ENCODE data around the gene TEX29.

The TEX29 gene

GRCh38 chr13:111322001-111322915, 1.8 kb downstream of the TEX29 start:
- H3K27ac ChIP-seq, result no peak overlapping the region
- TF ChIP-seq ZFX (IDR thresholded peaks at IDR 0.05; ENCODE audit: borderline replicate concordance) (no peak), CTCF (IDR thresholded peaks at IDR 0.05) (no peak)

GRCh38 chr13:111322916-111323331, 2.5 kb downstream of the TEX29 start:
- TF ChIP-seq ZFX (IDR thresholded peaks at IDR 0.05; ENCODE audit: borderline replicate concordance), result no peak
- TF ChIP-seq CTCF (IDR thresholded peaks at IDR 0.05), result no peak
- no peak overlapping the region for H3K27ac ChIP-seq

GRCh38 chr13:111323549-111323948, 3.1 kb downstream of the TEX29 start:
- no peak overlapping the region for H3K27ac ChIP-seq
- TF ChIP-seq ZFX (IDR thresholded peaks at IDR 0.05; ENCODE audit: borderline replicate concordance) (no peak), CTCF (IDR thresholded peaks at IDR 0.05) (no peak)

- no peak overlapping the region for H3K27ac ChIP-seq
- TF ChIP-seq CTCF (IDR thresholded peaks at IDR 0.05), result no peak
- TF ChIP-seq ZFX (IDR thresholded peaks at IDR 0.05; ENCODE audit: borderline replicate concordance), result no peak
Measured at GRCh38 chr13:111323950-111324651, 3.7 kb downstream of the TEX29 start.

GRCh38 chr13:111324736-111325135, 4.3 kb downstream of the TEX29 start:
- H3K27ac ChIP-seq, result no peak overlapping the region
- TF ChIP-seq CTCF (IDR thresholded peaks at IDR 0.05) (no peak), ZFX (IDR thresholded peaks at IDR 0.05; ENCODE audit: borderline replicate concordance) (no peak)

GRCh38 chr13:111325146-111325890, 4.9 kb downstream of the TEX29 start:
- H3K27ac ChIP-seq, result no peak overlapping the region
- TF ChIP-seq ZFX (IDR thresholded peaks at IDR 0.05; ENCODE audit: borderline replicate concordance), result no peak
- TF ChIP-seq CTCF (IDR thresholded peaks at IDR 0.05), result no peak
